GM12891 (cell line): Measurements from ENCODE around the gene HEBP2.
A peak's percentile ranks its signal among the peaks of the same experiment; 100 is the strongest.

Source experiments
- DNase-seq: peaks from one replicate; pipeline ENCODE4 v3.0.0; 2011; ENCODE audit warnings: low spot score; ENCODE audit not compliant: insufficient read length
- FAIRE-seq: peaks from 2 replicates; lab custom pipeline; 2011; peaks lifted over from hg19 to GRCh38; lab: Jason Lieb, UNC
- PAX5 ChIP-seq: IDR thresholded peaks from 2 replicates; pipeline ENCODE4 v1.6.1; 2011; ENCODE audit warnings: low read length, moderate library complexity, mild to moderate bottlenecking; ENCODE audit not compliant: insufficient read depth, severe bottlenecking
- POLR2A ChIP-seq: IDR thresholded peaks from 2 replicates; pipeline ENCODE4 v1.6.1; 2011; ENCODE audit warnings: low read depth, low read length, control low read depth
- POLR2AphosphoS5 ChIP-seq: IDR thresholded peaks from 2 replicates; pipeline ENCODE4 v1.6.1; 2011; ENCODE audit warnings: low read depth, low read length, control low read depth
- POU2F2 ChIP-seq: IDR thresholded peaks from 2 replicates; pipeline ENCODE4 v1.6.1; 2011; ENCODE audit warnings: low read depth, mild to moderate bottlenecking, control low read depth, low read length, moderate library complexity
- SPI1 ChIP-seq: IDR thresholded peaks from 2 replicates; pipeline ENCODE4 v1.6.1; 2011; ENCODE audit warnings: low read depth, low read length, control low read depth
- TAF1 ChIP-seq: IDR thresholded peaks from 2 replicates; pipeline ENCODE4 v1.6.1; 2011; ENCODE audit warnings: low read depth, low read length, control low read depth

The HEBP2 gene

DNA sequence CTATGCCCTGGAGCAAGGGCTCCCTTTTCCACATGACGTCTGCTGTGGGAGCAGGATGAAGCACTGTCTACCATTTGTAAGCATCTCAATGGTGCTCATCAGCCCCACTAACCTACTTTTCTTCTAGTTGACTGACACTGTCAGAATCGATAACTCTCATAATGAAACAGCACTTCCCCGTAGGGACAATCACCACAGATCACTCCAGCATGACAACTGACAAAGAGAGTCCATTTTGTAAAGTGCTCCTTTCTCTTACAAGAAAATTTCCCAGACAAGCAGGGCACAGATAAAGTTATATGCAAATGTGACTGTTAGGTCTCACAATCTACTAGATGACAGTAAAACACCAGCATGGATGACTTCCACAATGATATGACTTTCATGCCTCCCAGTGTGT is 46.4 kb downstream of the HEBP2 start:
- DNase-seq (no peak), FAIRE-seq (peak; percentile 79)
- TF ChIP-seq PAX5: no peak
- TF ChIP-seq SPI1: peak; percentile 36; the same call in 1 of the 2 replicates

DNA sequence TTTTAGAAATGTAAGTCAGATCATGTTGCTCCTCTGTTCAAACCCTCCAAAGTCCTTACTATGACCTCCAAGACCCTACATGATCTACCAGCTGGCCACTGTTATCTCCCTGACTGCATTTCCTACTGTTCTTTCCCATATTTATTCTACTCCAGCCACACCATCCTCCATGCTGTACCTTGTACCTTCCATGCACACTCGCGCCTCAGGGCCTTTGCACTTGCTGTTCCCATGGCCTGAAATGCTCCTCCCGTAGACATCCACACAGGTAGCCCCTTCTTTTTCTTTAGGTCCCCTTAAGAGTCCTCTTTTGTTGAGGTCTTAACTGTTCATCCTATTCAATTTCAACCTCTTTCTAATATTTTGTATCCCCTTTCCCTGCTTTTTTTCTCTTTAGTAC is 47.0 kb downstream of the HEBP2 start:
- TF ChIP-seq TAF1 (no peak), POLR2A (no peak), POLR2AphosphoS5 (no peak), POU2F2 (no peak), PAX5 (no peak), SPI1 (no peak)
- FAIRE-seq: no peak
- DNase-seq: no peak

GRCh38 chr6:138454981-138455706 is 51.1 kb downstream of the HEBP2 start:
- FAIRE-seq (peak; percentile 5), DNase-seq (no peak)
- TF ChIP-seq PAX5 (no peak), POU2F2 (no peak), POLR2A (no peak), POLR2AphosphoS5 (no peak), TAF1 (no peak)

- DNase-seq: peak; percentile 20
- 0 out of 2 replicates have a peak, but pooled peaks have one; percentile 6 for TF ChIP-seq SPI1
- no peak for TF ChIP-seq POLR2AphosphoS5
- peak; percentile 76 for FAIRE-seq
Measured at GRCh38 chr6:138455746-138456400, 51.9 kb downstream of the HEBP2 start.

DNA sequence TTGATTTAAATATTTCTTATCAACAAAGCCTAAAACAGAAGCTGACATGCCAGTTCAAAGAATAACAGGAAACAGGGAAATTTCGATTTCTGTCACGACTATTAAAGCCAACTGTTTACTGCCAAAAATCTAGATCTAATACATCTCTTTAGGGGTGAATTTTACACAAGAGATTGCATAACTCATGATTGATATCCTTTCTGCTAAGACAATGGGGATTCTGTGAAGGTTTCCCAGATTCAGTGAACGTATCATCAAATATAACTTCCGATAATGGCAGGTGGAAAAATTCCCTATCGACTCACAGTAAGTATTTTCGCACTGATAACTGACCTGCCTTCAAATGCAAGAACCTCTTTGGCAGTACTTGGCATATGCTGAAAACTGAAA is 52.4 kb downstream of the HEBP2 start:
- peak; percentile 31 for FAIRE-seq
- no peak for DNase-seq
- no peak for TF ChIP-seq TAF1
- no peak for TF ChIP-seq SPI1
- TF ChIP-seq POLR2A: no peak
- TF ChIP-seq POLR2AphosphoS5: no peak
- TF ChIP-seq POU2F2: no peak
- no peak for TF ChIP-seq PAX5

- TF ChIP-seq POU2F2 (no peak), SPI1 (no peak), TAF1 (no peak), PAX5 (no peak), POLR2AphosphoS5 (no peak), POLR2A (no peak)
- DNase-seq (no peak), FAIRE-seq (no peak)
Measured at GRCh38 chr6:138461647-138462046, 57.6 kb downstream of the HEBP2 start.

DNA sequence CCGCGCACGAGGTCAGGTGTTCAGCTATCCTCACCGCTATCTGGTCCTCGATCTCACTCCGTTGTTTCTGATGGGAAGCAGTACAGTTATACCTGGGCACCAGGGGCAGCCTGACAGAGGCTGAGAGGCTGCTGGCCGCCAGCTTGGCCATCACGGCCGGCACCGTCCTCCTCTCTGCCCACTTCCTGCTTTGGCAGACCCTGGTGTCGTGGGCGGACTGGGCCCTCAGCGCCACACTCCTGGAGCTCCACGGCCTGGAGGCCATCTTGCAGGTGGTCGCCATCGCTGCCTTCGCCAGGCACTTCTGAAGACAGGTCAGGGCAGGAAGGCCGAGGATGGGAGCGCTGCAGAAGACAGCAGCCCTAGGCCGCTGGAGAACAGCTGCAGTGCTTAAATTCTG is 60.1 kb downstream of the HEBP2 start:
- no peak for FAIRE-seq

GRCh38 chr6:138465007-138465645 is 61.1 kb downstream of the HEBP2 start:
- DNase-seq: no peak
- TF ChIP-seq POLR2A (no peak), TAF1 (no peak), POLR2AphosphoS5 (no peak), SPI1 (no peak), PAX5 (no peak), POU2F2 (no peak)
- FAIRE-seq: no peak

More for the DNA sequence above, 60.1 kb downstream of the HEBP2 start:
- TF ChIP-seq PAX5 (no peak), POU2F2 (no peak), TAF1 (no peak), POLR2AphosphoS5 (no peak), SPI1 (no peak), POLR2A (no peak)
- no peak for DNase-seq

GRCh38 chr6:138467901-138468300 is 63.9 kb downstream of the HEBP2 start:
- no peak for FAIRE-seq
- no peak for TF ChIP-seq SPI1
- TF ChIP-seq PAX5: no peak
- no peak for TF ChIP-seq POLR2AphosphoS5
- TF ChIP-seq TAF1: no peak
- TF ChIP-seq POLR2A: no peak
- TF ChIP-seq POU2F2: no peak
- DNase-seq: no peak
